Measurements from ENCODE around the gene TARM1. TPM values are rescaled to one million over a fixed set of nuclear protein-coding genes. Genes with fewer than 3 reads are reported as not detected.

TARM1 gene
- total RNA-seq, result 0.18 TPM

DNA sequence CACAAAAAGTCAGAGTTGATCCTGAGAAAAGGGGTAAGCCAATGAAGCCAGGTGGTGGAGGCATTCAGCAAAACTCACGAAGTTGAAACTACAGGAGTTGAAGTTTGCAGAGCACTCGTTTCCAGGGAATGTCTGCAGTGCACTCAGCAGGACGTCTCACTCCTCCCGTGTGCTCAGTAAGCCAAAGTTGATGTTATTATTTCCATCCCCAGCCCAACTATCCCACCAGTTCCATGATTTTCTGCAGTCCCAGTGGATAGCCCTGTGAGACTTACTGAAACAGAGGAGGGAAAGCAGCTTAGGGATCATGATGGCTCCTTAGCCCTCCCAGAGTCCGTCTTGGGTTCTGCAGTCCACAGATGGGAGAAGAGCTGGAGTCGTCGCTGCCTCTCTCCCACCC, at the start of gene TARM1:
Gene TARM1, minus strand, starts transcription at position 334 of the 400 bp plus-strand sequence. Its CDS starts 25 bp downstream, at position 309.

DNA sequence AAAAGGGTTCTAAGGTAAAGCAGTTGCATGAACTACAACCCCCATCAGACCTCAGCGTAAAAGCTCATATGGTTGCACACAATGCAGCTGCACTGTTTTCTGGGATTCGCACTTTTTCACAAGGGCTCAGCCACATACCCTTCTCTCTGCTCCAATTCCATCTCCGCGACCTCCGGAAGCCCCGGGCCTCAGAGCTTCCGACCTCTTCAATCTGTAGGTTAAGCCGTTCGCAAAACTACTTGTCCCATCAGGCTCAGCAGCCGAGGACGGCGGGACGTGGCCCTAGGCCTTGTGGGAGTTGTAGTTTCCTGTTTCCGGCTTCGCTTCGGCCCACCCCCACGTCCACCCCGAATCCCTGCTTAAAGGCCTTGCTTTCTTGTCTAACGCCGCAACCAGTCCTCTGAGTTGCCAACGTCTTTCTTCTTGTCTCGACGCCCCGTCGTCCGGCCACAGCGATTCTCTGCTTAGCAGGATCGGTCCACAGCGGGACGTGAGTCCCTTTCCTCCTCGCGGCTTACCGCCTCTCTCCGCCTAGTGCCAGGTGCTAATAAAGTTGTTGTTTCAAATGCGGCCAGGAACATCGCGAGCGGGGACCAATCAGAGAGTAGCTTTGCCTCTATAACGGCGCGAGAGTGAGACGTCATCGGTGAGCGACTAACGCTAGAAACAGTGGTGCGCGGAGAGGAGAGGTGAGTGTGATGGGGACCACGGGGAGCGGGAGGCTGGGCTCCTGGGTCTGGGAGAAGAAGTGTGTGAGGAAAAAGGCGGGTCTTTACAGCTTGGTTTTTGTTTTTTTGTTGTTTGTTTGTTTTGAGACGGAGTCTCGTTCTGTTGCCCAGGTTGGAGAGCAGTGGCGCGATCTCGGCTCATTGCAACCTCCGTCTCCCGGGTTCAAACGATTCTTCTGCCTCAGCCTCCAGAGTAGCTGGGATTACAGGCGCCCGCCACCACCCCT, 34.2 kb upstream of the TARM1 start, which contains the start of the genes PRPF31 and TFPT:
Gene PRPF31, plus strand, starts transcription at position 646 of the 955 bp plus-strand sequence. CDS start 2,525 bp downstream, outside the sequence.
Gene TFPT, minus strand, starts transcription at position 549 of the 955 bp plus-strand sequence. Its CDS starts 388 bp downstream, at position 161.

DNA sequence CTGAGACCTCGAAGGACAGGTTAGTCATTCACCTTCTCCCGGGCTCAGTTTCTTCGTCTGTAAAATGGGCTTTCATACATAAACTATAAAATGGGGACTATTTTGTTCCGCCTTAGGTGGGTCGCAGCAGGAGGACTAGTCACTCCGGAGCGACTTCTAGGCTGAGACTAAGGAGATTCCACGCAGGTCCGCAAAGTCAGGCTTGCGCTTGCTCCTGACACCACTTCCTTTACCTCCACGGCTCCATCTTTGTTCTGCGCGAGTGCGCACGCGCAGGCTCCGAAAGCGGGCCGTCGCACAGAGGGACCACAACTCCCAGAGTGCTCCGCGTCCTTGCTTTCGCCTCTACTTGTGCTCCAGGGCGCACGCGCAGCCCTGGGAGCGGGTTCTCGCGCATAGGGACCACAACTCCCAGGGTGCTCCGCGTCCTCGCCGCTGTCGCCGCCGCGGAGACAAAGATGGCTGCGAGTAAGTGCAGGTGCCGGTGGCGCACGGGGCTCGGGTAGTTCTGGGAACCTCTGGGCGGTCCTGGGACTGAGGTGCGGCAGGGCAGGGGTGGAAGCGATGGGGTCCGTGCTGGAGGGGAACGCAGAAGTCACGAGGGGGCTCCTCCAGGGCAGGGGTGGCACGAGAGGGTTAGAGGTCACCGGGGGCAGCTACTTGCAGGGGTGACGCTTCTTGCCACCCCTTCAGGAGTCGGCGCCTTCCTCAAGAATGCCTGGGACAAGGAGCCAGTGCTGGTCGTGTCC, 21.4 kb upstream of the TARM1 start, which contains the start of gene NDUFA3:
Gene NDUFA3, plus strand, starts transcription at position 435 of the 749 bp plus-strand sequence. Its CDS starts 24 bp downstream, at position 459.

DNA sequence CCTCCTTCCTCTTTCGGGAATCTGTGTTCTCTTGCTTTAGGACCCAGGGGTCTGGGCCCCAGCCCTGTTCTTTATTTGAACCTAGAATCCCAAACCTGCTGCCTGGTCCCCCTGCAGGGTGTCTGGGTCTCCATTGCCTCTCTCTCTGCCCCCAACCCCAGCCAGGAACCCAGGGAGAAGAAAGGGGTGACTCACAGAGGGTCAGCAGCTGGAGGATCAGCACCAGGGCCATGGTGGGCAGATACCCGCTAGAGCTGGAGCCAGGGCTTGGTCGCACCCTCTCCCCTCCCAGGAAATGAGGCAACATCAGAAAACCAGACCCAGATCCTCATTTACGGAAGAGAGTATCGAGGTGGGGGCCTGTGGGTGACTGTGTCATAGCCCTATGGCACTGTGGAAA, 19.4 kb upstream of the TARM1 start, which contains the start of gene OSCAR:
Gene OSCAR, minus strand, starts transcription at position 243 of the 400 bp plus-strand sequence. Its CDS starts 11 bp downstream, at position 232.

DNA sequence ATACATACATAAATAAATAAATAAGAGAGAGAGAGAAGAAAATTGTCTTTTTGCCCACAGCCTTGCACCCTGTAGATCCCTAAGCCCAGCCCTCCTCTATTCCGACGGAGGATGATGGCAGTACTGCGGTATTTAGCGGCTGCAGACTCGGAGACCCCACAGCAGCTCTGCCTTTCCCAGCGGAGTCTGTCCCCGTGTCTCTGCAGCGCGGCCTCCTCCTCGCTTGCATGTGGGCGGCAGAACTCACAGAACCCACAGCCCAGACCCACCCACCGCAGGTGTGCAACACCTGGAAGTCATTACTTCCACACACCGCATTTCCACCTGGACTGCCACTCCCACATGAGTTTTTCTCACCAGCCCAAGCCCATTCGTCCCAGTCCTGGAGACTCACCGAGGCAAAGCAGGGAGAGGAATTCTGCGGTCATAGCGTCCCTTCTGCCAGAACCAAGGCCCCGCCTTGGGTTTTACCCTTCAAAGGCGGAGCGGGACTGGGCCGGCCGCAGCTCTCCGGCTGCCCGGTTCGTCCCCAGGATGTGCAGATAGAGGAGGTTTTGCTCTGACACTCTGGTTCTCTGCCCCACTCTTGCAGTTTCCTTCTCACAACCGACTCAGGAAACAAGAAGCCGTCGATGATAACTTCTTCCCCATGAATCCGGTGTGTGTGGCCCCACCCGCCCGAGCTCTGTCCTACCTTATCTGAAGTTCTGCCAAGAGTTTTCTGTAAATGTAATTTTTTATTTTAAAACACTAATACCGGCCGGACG, 17.6 kb downstream of the TARM1 start, which contains the start of gene VSTM1:
Gene VSTM1, minus strand, starts transcription at position 548 of the 767 bp plus-strand sequence. Its CDS starts 120 bp downstream, at position 428.

Small RNAs within 50 kb of the gene (small RNA-seq; reads per million reads assigned to genes)
- not detected for gene AC012314.20 (ENCODE audit: low replicate concordance)

Other genes starting within 250 kb of the TARM1 start
- gene MYADM, start 213.5 kb downstream of the TARM1 start, total RNA-seq, result 46.3 TPM
- 1.4 TPM for gene PRKCG, start 199.2 kb downstream of the TARM1 start, total RNA-seq
- gene CACNG7, start 172.1 kb downstream of the TARM1 start, total RNA-seq, result 0.76 TPM
- gene CACNG8, start 118.4 kb downstream of the TARM1 start, total RNA-seq, result 0.23 TPM
- 5.7 TPM for gene CACNG6, start 89.7 kb downstream of the TARM1 start, total RNA-seq
- gene VSTM1, start 17.5 kb downstream of the TARM1 start, total RNA-seq, result 2.9 TPM
- 1.3 TPM for gene OSCAR, start 19.4 kb upstream of the TARM1 start, total RNA-seq
- gene NDUFA3, start 21.5 kb upstream of the TARM1 start, total RNA-seq, result 30.8 TPM
- 10.2 TPM for gene TFPT, start 34.3 kb upstream of the TARM1 start, total RNA-seq
- gene PRPF31, start 34.4 kb upstream of the TARM1 start, total RNA-seq, result 46.2 TPM
- 11.9 TPM for gene CNOT3, start 56.4 kb upstream of the TARM1 start, total RNA-seq
- 5.4 TPM for gene LENG1, start 78.4 kb upstream of the TARM1 start, total RNA-seq
- gene TMC4, start 91.8 kb upstream of the TARM1 start, total RNA-seq, result 38.7 TPM
- gene MBOAT7, start 108.2 kb upstream of the TARM1 start, total RNA-seq, result 47.6 TPM
- gene TSEN34, start 109.9 kb upstream of the TARM1 start, total RNA-seq, result 65.2 TPM
- gene RPS9, start 119.5 kb upstream of the TARM1 start, total RNA-seq, result 2,181 TPM
- gene LILRB3, start 141.6 kb upstream of the TARM1 start, total RNA-seq, result 18.0 TPM
- 3.3 TPM for gene LILRA6, start 161.4 kb upstream of the TARM1 start, total RNA-seq
- gene LILRB5, start 175.9 kb upstream of the TARM1 start, total RNA-seq, result 4.0 TPM
- 4.2 TPM for gene LILRB2, start 199.7 kb upstream of the TARM1 start, total RNA-seq
- 6.1 TPM for gene LILRA5, start 231.8 kb upstream of the TARM1 start, total RNA-seq

Data from metanephros (tissue), 2 donors.